Measurements from ENCODE around the gene TNFRSF21. TPM values are rescaled to one million over a fixed set of nuclear protein-coding genes. Genes with fewer than 3 reads are reported as not detected.

The TNFRSF21 gene
- total RNA-seq, 4 donors from 2014 or later, result 43.4 to 78.9 (median 63.0) TPM

GRCh38 chr6:47256361-47256760 is 53.3 kb downstream of the TNFRSF21 start:
- H3K36me3 ChIP-seq, result peaks cover 0 to 68% (median 4%) of the 10 kb centered on the region in 3 donors
- DNase-seq, result no peak
- no peak overlapping the region for H3K27ac ChIP-seq
- TF ChIP-seq POLR2A (IDR thresholded peaks at IDR 0.05), result no peak
- TF ChIP-seq CTCF (IDR thresholded peaks at IDR 0.05), result no peak
- no peaks in the 10 kb centered on the region for H3K27me3 ChIP-seq
- no peak overlapping the region for H3K4me3 ChIP-seq
- no peaks in the 10 kb centered on the region for H3K4me1 ChIP-seq
- intact Hi-C loops (cut with DNase I), result no loop called here
- H3K9me3 ChIP-seq, result no peaks in the 10 kb centered on the region
- WGBS, 2 donors, result 86 to 87% methylated on average over 1 of the region's 1 CpG

GRCh38 chr6:47254906-47255305 is 54.8 kb downstream of the TNFRSF21 start:
- DNase-seq, result no peak
- Histone ChIP-seq H3K4me1 (no peaks in the 10 kb centered on the region), H3K27me3 (no peaks in the 10 kb centered on the region), H3K4me3 (no peak overlapping the region), H3K36me3 (peaks cover 0 to 70% (median 4%) of the 10 kb centered on the region in 3 donors), H3K9me3 (no peaks in the 10 kb centered on the region), H3K27ac (no peak overlapping the region)
- intact Hi-C loops (cut with DNase I), result no loop called here
- TF ChIP-seq CTCF (IDR thresholded peaks at IDR 0.05) (no peak), POLR2A (IDR thresholded peaks at IDR 0.05) (no peak)
- WGBS, 2 donors, result 82 to 83% methylated on average over 3 of the region's 3 CpGs

GRCh38 chr6:47254051-47254450 is 55.7 kb downstream of the TNFRSF21 start:
- WGBS, 2 donors, result 88 to 89% methylated on average over 6 of the region's 6 CpGs
- H3K9me3 ChIP-seq, result no peaks in the 10 kb centered on the region
- TF ChIP-seq POLR2A (IDR thresholded peaks at IDR 0.05), result no peak
- TF ChIP-seq CTCF (IDR thresholded peaks at IDR 0.05), result no peak
- peaks cover 0 to 61% (median 4%) of the 10 kb centered on the region in 3 donors for H3K36me3 ChIP-seq
- H3K4me3 ChIP-seq, result no peak overlapping the region
- H3K27ac ChIP-seq, result no peak overlapping the region
- H3K4me1 ChIP-seq, result no peaks in the 10 kb centered on the region
- DNase-seq, result no peak
- H3K27me3 ChIP-seq, result no peaks in the 10 kb centered on the region
- intact Hi-C loops (cut with DNase I), result no loop called here

GRCh38 chr6:47253136-47253535 is 56.6 kb downstream of the TNFRSF21 start:
- no peak for TF ChIP-seq CTCF (IDR thresholded peaks at IDR 0.05)
- TF ChIP-seq POLR2A (IDR thresholded peaks at IDR 0.05), result no peak
- no peak overlapping the region for H3K4me3 ChIP-seq
- H3K9me3 ChIP-seq, result no peaks in the 10 kb centered on the region
- WGBS, 2 donors, result 87 to 94% methylated on average over 7 to 15 of the region's 15 CpGs
- DNase-seq, result no peak
- peaks cover 0 to 9% (median 0%) of the 10 kb centered on the region in 3 donors for H3K4me1 ChIP-seq
- H3K36me3 ChIP-seq, result peaks cover 0 to 53% (median 4%) of the 10 kb centered on the region in 3 donors
- intact Hi-C loops (cut with DNase I), result no loop called here
- H3K27me3 ChIP-seq, result no peaks in the 10 kb centered on the region
- no peak overlapping the region for H3K27ac ChIP-seq

GRCh38 chr6:47252633-47253032 is 57.1 kb downstream of the TNFRSF21 start:
- intact Hi-C loops (cut with DNase I), result no loop called here
- Histone ChIP-seq H3K27ac (no peak overlapping the region), H3K27me3 (no peaks in the 10 kb centered on the region), H3K4me3 (no peak overlapping the region), H3K9me3 (no peaks in the 10 kb centered on the region), H3K4me1 (peaks cover 0 to 14% (median 0%) of the 10 kb centered on the region in 3 donors), H3K36me3 (peaks cover 0 to 48% (median 4%) of the 10 kb centered on the region in 3 donors)
- TF ChIP-seq CTCF (IDR thresholded peaks at IDR 0.05), result no peak
- TF ChIP-seq POLR2A (IDR thresholded peaks at IDR 0.05), result no peak
- DNase-seq, result no peak
- WGBS, 2 donors, result 88 to 94% methylated on average over 5 to 6 of the region's 6 CpGs

Data from esophagus squamous epithelium (tissue), 5 donors.